Parathyroid adenoma (tissue), 2 donors: ENCODE data around the gene LORICRIN.

Source experiments
- H2AFZ ChIP-seq: fragments of 300-600 bp; sonication (generic); one replicate; pipeline ENCODE4 v1.7.0; 2017; ENCODE audit warnings: antibody characterized with exemption, mild to moderate bottlenecking
- H3K27ac ChIP-seq: fragments of 300-600 bp; sonication (generic); one replicate; pipeline ENCODE4 v1.7.0; 2017
- H3K27me3 ChIP-seq: fragments of 300-600 bp; sonication (generic); one replicate; pipeline ENCODE4 v1.7.0; 2017; ENCODE audit warnings: low read length; ENCODE audit not compliant: control insufficient read depth, insufficient read depth
- H3K36me3 ChIP-seq: fragments of 300-600 bp; sonication (generic); one replicate; pipeline ENCODE4 v1.7.0; 2017; ENCODE audit warnings: low read length; ENCODE audit not compliant: control insufficient read depth, insufficient read depth
- H3K4me1 ChIP-seq: fragments of 300-600 bp; sonication (generic); one replicate; pipeline ENCODE4 v1.7.0; 2017; ENCODE audit warnings: control low read depth
- H3K4me2 ChIP-seq: fragments of 300-600 bp; sonication (generic); one replicate; pipeline ENCODE4 v1.7.0; 2017; ENCODE audit warnings: low read length
- H3K4me3 ChIP-seq: fragments of 300-600 bp; sonication (generic); one replicate; pipeline ENCODE4 v1.7.0; 2017; ENCODE audit warnings: low read depth, low read length
- H3K79me2 ChIP-seq: fragments of 300-600 bp; sonication (generic); one replicate; pipeline ENCODE4 v1.7.0; 2017; ENCODE audit warnings: control low read depth
- H3K9ac ChIP-seq: fragments of 300-600 bp; sonication (generic); one replicate; pipeline ENCODE4 v1.7.0; 2017; ENCODE audit warnings: mild to moderate bottlenecking
- H3K9me3 ChIP-seq: fragments of 300-600 bp; sonication (generic); one replicate; pipeline ENCODE4 v1.7.0; 2017; ENCODE audit warnings: low read length; ENCODE audit not compliant: control insufficient read depth
- TF ChIP-seq, protein P1 (sequence below): fragments of 300-600 bp; sonication (generic); IDR thresholded peaks from one replicate; pipeline ENCODE4 v1.7.0; 2017; ENCODE audit warnings: antibody characterized with exemption, mild to moderate bottlenecking
- donor health status: primary hyperparathyroidism.

The LORICRIN gene

DNA sequence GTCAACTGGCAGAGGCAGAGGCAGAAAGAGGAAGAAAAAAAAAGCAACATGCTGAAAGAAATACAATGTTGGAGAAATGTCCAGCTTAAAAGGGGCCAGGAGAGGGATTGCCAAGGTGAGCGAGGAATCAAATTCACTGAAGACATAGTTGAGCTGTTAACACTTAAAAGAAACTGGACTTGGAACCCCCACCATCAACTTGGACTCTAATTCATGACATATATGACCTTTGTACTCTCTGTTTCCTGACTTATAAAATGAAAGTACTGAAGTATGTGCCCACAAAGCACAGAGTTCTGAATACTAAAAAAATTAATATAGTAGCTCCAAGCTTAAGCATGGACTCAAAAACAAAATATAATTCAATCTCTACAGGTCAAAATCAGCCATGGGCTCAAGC lies 26.0 kb upstream of the LORICRIN start:
- TF ChIP-seq, protein P1, sequence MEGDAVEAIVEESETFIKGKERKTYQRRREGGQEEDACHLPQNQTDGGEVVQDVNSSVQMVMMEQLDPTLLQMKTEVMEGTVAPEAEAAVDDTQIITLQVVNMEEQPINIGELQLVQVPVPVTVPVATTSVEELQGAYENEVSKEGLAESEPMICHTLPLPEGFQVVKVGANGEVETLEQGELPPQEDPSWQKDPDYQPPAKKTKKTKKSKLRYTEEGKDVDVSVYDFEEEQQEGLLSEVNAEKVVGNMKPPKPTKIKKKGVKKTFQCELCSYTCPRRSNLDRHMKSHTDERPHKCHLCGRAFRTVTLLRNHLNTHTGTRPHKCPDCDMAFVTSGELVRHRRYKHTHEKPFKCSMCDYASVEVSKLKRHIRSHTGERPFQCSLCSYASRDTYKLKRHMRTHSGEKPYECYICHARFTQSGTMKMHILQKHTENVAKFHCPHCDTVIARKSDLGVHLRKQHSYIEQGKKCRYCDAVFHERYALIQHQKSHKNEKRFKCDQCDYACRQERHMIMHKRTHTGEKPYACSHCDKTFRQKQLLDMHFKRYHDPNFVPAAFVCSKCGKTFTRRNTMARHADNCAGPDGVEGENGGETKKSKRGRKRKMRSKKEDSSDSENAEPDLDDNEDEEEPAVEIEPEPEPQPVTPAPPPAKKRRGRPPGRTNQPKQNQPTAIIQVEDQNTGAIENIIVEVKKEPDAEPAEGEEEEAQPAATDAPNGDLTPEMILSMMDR = no peak
- Histone ChIP-seq H3K4me3 (no peak overlapping the region), H3K4me1 (no peaks in the 10 kb centered on the region), H3K27me3 (no peaks in the 10 kb centered on the region), H2AFZ (no peak overlapping the region), H3K9ac (no peak overlapping the region), H3K4me2 (no peak overlapping the region), H3K79me2 (no peaks in the 10 kb centered on the region), H3K36me3 (no peaks in the 10 kb centered on the region), H3K9me3 (no peaks in the 10 kb centered on the region), H3K27ac (no peak overlapping the region)

DNA sequence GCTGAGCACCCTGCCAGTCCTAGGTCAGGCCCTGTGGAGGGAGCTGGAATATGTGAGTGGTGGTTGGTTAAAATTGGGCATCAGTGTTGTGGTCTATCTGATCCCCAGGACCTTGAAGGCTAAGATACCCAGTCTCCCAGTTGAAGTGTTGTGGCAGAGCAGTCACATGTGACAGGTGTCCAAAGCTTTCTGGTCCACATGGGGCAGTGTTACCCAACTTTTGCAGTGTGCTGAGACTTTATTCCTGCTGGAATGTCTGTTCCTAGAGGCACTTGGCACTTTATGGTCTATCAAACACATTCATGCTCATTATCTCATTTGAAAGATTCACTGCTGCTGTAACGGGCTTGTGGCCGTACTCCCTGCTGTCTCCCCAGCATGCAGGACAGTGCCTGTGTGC lies 21.0 kb upstream of the LORICRIN start:
- TF ChIP-seq, protein P1 = no peak
- Histone ChIP-seq H3K27me3 (no peaks in the 10 kb centered on the region), H3K4me1 (no peaks in the 10 kb centered on the region), H3K9ac (no peak overlapping the region), H2AFZ (no peak overlapping the region), H3K27ac (no peak overlapping the region), H3K9me3 (no peaks in the 10 kb centered on the region), H3K4me3 (no peak overlapping the region), H3K79me2 (no peaks in the 10 kb centered on the region), H3K4me2 (no peak overlapping the region), H3K36me3 (no peaks in the 10 kb centered on the region)

DNA sequence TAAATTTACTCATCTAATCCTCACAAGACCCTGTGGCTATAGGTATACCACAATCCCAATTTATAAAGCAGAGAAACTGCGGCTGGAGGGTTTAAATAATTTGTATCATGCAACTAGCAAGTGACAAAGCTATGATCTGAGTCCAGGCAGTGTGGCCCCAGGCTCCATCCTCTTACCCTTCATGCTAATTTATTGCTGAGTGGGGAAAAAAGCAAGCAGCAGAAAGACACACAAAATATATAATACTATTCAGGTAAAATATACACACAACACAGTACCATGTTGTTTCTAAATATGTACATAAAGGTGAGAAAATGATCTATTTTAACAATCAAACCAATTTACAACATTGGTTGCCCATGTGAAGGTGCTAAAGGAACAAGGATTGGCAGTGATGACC lies 17.3 kb upstream of the LORICRIN start:
- H3K9me3 ChIP-seq = no peaks in the 10 kb centered on the region
- TF ChIP-seq, protein P1 = no peak
- H3K4me3 ChIP-seq = no peak overlapping the region
- H2AFZ ChIP-seq = no peak overlapping the region
- no peaks in the 10 kb centered on the region for H3K4me1 ChIP-seq
- H3K9ac ChIP-seq = no peak overlapping the region
- H3K79me2 ChIP-seq = no peaks in the 10 kb centered on the region
- no peak overlapping the region for H3K27ac ChIP-seq
- no peak overlapping the region for H3K4me2 ChIP-seq
- no peaks in the 10 kb centered on the region for H3K27me3 ChIP-seq
- no peaks in the 10 kb centered on the region for H3K36me3 ChIP-seq

DNA sequence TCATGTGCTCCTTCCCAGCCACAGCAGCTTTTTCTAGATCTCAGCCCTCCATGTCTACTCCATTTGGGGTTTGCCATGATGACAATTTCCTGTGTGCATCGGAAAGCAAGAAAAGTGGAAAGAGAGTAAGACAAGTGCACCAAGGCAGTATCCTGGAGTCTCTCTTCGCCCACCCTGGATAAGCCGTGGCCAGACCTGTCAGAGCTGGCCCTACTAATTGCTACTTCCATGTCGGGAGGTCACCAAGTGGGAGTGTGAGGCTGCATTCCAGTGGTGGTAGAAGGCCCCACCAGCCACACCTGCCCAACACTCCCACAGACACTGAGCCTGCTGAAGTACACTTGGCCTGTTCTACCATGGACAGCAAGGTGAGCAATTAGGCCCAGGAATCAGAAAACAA lies 14.0 kb upstream of the LORICRIN start:
- Histone ChIP-seq H3K27ac (no peak overlapping the region), H2AFZ (no peak overlapping the region), H3K27me3 (no peaks in the 10 kb centered on the region), H3K4me1 (no peaks in the 10 kb centered on the region), H3K79me2 (no peaks in the 10 kb centered on the region), H3K4me3 (no peak overlapping the region), H3K9me3 (no peaks in the 10 kb centered on the region), H3K4me2 (no peak overlapping the region), H3K36me3 (no peaks in the 10 kb centered on the region), H3K9ac (no peak overlapping the region)
- TF ChIP-seq, protein P1 = no peak

DNA sequence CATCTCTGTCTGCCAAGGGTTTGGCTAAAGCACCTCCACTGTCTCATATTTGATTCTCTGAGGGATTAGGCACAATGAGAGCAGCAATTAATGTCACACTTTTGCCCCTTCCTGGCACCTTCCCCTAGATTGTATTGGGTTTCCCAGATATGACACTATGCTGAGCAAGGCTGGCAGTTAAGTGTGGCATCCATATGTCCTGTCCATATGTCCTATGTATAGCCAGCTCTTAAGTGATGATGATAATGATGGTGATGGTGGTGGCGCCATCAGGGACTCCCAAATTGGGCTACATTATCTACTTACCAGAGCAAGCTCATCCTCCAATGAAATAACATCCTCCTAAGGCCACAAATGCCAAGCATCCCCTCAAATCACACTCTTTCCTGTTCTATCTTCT lies 13.5 kb upstream of the LORICRIN start:
- Histone ChIP-seq H3K4me1 (no peaks in the 10 kb centered on the region), H3K36me3 (no peaks in the 10 kb centered on the region), H2AFZ (no peak overlapping the region), H3K27ac (no peak overlapping the region), H3K9ac (no peak overlapping the region), H3K9me3 (no peaks in the 10 kb centered on the region), H3K4me3 (no peak overlapping the region), H3K27me3 (no peaks in the 10 kb centered on the region), H3K4me2 (no peak overlapping the region), H3K79me2 (no peaks in the 10 kb centered on the region)
- TF ChIP-seq, protein P1 = no peak
